Muscle layer of colon (tissue), 2 donors: ENCODE measurements around the gene SOAT2.
A peak's percentile ranks its signal among the peaks of the same experiment; 100 is the strongest.

Source experiments
- H3K27ac ChIP-seq: one replicate; pipeline ENCODE4 v1.7.0; 2013; ENCODE audit warnings: low read depth, mild to moderate bottlenecking, low read length, moderate library complexity
- H3K27me3 ChIP-seq, 2 donors: one replicate each; pipeline ENCODE4 v1.7.0; 2013; ENCODE audit warnings: low read length in 2 of 2, mild to moderate bottlenecking in 2 of 2; ENCODE audit not compliant: insufficient read depth in 2 of 2, control insufficient read depth in 1 of 2
- H3K36me3 ChIP-seq: one replicate; pipeline ENCODE4 v1.7.0; 2013; ENCODE audit warnings: mild to moderate bottlenecking, low read length; ENCODE audit not compliant: insufficient read depth
- H3K4me1 ChIP-seq: one replicate; pipeline ENCODE4 v1.7.0; 2013; ENCODE audit warnings: mild to moderate bottlenecking, low read length; ENCODE audit not compliant: insufficient read depth
- H3K4me3 ChIP-seq, 2 donors: one replicate each; pipeline ENCODE4 v1.7.0; 2013; ENCODE audit warnings: low read length in 2 of 2, low read depth in 1 of 2, mild to moderate bottlenecking in 1 of 2, moderate library complexity in 1 of 2
- H3K9ac ChIP-seq: one replicate; pipeline ENCODE4 v1.7.0; 2013; ENCODE audit warnings: low read length
- H3K9me3 ChIP-seq: one replicate; pipeline ENCODE4 v1.7.0; 2013; ENCODE audit warnings: mild to moderate bottlenecking, low read length
- donor health status: abdominal sarcoma.
- donor health status: Adenocarcinoma of cecum.

The SOAT2 gene

DNA sequence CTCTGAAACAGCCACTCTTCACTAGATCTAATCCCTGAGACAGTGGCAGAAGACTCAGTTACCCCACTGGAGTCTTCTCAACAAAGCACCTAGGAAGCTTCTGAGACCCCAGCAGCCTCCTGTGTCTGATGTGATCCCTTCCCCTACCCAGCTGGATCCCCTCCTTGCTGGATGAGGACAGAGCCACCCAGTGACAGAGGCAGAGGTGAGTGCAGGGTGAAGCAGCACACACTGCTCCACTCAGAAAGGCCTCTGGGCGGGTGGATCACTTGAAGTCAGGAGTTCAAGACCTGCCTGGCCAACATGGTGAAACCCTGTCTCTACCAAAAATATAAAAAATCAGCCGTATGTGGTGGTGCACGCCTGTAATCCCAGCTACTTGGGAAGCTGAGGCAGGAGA is 26.8 kb upstream of the SOAT2 start:
- Histone ChIP-seq H3K27ac (no peak overlapping the region), H3K36me3 (peaks cover 35% of the 10 kb centered on the region), H3K4me1 (peaks cover 33% of the 10 kb centered on the region), H3K9me3 (no peaks in the 10 kb centered on the region), H3K27me3 (no peaks in the 10 kb centered on the region), H3K9ac (no peak overlapping the region), H3K4me3 (no peak overlapping the region)

DNA sequence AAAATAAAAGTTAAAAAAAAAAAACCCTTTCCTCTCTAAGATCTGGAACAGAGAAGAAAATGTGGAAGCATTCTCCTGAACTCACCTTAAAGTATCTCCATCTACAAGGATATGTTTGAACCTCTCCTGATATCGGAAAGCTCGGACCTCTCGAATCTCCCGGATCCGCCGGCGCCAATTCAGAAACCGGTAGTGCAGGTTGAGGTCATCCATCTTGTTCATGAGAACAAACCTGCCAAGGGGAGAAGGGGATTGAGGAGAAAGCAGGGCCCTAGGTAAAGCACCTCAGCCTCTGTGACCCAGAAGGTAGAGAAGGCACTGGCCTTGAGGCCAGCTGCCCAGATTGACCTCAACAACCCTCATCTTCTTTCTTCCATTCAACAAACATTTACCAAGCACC is 26.3 kb upstream of the SOAT2 start:
- Histone ChIP-seq H3K36me3 (peaks cover 35% of the 10 kb centered on the region), H3K4me3 (no peak overlapping the region), H3K27me3 (no peaks in the 10 kb centered on the region), H3K9me3 (no peaks in the 10 kb centered on the region), H3K4me1 (peaks cover 27% of the 10 kb centered on the region), H3K9ac (no peak overlapping the region), H3K27ac (no peak overlapping the region)

DNA sequence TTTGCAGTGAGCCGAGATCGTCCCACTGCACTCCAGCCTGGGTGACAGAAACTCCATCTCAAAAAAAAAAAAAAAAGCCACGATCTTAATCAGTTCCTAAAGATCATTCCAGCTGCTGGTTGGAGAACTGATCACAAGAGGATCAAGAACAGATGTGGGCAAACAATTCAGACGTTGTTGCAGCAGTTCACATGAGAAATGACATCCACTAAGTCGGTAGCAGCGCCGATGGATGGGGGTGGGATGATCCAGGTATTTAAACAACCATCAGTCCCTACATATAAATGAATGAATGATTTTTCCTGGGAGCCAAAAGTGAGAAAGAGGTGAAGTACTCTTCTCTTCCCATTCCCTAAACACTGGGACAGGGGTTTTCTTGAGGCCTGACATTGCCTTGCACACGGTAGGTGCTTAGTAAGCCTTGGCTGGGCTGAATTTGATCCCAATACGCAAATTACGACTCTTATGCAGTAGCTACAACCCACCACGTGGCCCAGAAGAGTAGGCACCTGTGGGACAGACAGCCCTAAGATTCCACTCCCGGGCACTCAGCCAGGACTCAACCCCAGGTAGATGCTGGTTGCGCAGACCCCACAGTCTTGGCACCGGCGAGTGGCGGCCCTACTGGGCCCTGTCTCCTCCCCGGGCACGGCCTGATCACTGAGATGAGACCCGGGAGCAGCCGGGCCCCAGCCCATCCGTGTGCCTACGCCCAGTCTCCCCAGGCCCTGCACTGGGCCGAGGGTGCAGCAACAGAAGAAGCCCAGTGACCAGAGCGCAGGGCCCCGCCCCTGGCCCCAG is 24.7 kb upstream of the SOAT2 start:
- Histone ChIP-seq H3K4me3 (peak overlapping the region; percentile 74 to 84), H3K36me3 (peaks cover 35% of the 10 kb centered on the region), H3K9me3 (no peaks in the 10 kb centered on the region), H3K27me3 (no peaks in the 10 kb centered on the region), H3K9ac (no peak overlapping the region), H3K4me1 (peaks cover 18% of the 10 kb centered on the region), H3K27ac (peak overlapping the region; percentile 89)

DNA sequence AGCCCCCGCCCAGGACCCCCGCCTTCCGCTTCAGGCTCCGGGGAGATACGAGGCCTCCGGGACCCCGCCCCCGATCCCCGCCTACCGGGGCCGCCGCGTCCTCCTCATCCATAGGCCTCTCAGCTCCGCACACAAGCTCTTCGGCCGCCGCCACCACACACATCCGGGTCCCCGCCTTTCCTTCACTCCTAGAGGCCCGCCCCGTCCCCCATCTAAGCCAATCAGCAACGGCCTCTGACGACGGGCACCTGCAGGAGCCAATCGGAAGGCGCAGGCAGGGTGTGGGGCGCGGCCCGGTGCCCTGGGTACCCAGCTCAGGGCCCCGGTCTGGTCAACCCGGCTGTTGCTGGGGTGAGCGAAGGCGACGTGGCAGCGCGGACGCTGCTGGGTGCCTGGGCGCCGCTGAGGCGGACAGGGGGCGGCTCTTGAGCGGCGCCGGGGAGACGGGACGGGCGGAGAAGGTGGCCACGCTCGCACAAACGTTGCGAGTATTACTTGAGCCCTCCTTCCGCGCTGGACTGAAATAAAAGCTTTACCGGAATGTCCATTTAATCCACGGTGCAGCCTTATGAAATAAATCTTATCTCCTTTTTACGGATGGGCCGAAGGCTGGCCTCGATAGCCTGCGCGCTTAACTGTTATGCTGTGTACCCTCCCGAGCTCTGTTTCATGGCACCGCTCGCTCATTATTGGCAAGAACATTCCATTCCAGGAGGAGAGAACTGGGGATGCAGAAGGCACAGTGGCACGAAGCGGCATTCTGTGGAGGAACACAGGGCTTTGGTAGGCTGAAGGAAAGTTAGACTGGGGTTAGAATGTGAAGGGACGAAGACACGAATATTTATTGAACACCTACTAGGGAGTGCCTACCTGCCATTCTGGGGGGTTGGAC is 23.8 kb upstream of the SOAT2 start, which contains the start of gene SPRYD3:
Gene SPRYD3 (minus strand): TSS at position 165 of the 892 bp plus-strand sequence. CDS start 57 bp downstream, at position 108.
- Histone ChIP-seq H3K36me3 (peaks cover 27% of the 10 kb centered on the region), H3K27ac (peak within 1 kb of the TSS; percentile 89), H3K9me3 (no peaks in the 10 kb centered on the region), H3K4me1 (peaks cover 11% of the 10 kb centered on the region), H3K9ac (peak within 1 kb of the TSS; percentile 54), H3K4me3 (peak within 1 kb of the TSS; percentile 74 to 84), H3K27me3 (no peaks in the 10 kb centered on the region)

DNA sequence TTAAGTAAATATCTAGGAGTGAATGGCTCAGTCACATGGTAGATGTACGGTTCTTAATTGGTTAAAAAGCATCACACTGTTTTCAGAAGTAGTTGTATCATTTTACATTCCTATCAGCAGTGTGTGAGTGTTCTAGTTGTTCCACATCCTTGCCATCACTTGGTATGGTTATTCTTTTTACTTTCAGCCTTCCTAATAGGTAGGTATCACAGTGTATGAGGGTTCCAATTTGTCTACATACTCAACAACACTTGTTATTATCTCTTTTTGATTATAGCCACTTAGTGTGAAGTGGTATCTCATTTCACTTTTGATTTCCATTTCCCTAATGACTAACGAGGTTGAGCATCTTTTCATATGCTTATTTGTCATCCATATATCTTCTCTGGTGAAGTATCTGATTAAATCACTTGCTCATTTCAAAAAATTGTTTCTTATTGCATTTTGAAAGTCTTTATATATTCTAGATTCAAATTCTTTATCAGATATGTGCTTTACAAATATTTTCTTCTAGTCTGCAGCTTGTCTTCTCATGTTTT is 20.6 kb upstream of the SOAT2 start:
- Histone ChIP-seq H3K27ac (no peak overlapping the region), H3K36me3 (no peaks in the 10 kb centered on the region), H3K9ac (no peak overlapping the region), H3K9me3 (no peaks in the 10 kb centered on the region), H3K4me1 (peaks cover 8% of the 10 kb centered on the region), H3K27me3 (no peaks in the 10 kb centered on the region), H3K4me3 (no peak overlapping the region)

DNA sequence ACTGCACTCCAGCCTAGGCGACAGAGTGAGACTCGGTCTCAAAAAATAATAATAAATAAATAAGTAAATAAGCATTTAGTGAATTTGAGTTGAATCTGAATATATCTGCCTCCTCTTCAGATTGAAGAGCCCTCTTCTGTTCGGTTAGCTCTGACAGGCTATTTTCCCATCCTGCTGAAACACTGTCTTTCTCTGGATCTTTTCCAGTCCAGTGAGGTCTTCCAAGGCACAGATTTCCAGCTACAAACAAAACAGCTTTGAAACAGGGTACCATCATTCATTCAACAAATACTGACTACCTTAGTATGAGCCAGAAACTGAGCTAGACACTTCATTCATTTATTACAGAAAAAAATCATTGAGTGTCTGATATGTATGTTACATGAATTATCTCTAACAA is 16.9 kb upstream of the SOAT2 start:
- no peaks in the 10 kb centered on the region for H3K36me3 ChIP-seq
- no peak overlapping the region for H3K4me3 ChIP-seq
- no peak overlapping the region for H3K27ac ChIP-seq
- H3K27me3 ChIP-seq, result no peaks in the 10 kb centered on the region
- no peak overlapping the region for H3K9ac ChIP-seq
- H3K4me1 ChIP-seq, result no peaks in the 10 kb centered on the region
- no peaks in the 10 kb centered on the region for H3K9me3 ChIP-seq

DNA sequence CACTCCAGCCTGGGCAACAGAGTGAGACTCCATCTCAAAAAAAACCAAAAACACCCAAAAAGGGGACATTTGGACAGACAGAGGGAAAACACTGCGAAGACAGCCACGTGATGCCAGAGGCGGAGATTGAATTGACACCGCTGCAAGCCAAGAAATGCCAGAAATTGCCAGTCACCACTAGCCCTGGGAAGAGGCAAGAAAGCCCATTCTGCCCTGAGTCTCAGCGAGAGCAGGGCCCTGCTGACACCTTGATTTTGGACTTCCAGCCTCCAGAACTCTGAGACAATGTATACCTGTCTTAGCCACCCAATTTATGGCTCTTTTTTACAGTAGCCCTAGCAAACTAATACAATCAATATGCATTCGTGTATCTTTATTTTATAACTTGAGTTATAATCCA is 13.2 kb upstream of the SOAT2 start:
- no peaks in the 10 kb centered on the region for H3K9me3 ChIP-seq
- H3K9ac ChIP-seq, result no peak overlapping the region
- H3K4me1 ChIP-seq, result no peaks in the 10 kb centered on the region

DNA sequence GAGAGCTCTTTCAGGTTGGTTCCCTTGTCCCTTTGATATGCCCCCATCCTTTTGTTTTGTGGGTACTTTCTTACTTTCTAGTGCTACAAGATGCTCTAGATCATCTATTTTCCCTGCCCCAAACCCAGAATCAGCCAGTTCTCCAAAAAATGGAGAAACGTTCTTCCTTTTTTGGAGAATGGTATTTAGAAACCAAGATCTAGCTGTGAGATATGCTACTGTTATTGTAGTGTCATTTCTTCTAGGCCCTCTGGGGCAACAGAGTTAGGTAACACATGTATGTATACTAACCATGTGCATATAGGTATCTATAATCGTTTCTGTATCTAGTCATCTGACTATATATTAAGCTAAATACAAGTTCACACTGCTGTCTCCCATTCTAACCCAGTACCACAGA is 12.7 kb upstream of the SOAT2 start:
- Histone ChIP-seq H3K9ac (no peak overlapping the region), H3K36me3 (no peaks in the 10 kb centered on the region), H3K4me1 (no peaks in the 10 kb centered on the region), H3K9me3 (no peaks in the 10 kb centered on the region), H3K27ac (no peak overlapping the region), H3K4me3 (no peak overlapping the region), H3K27me3 (no peaks in the 10 kb centered on the region)

More for the DNA sequence above, 13.2 kb upstream of the SOAT2 start:
- Histone ChIP-seq H3K27ac (no peak overlapping the region), H3K27me3 (no peaks in the 10 kb centered on the region), H3K4me3 (no peak overlapping the region), H3K36me3 (no peaks in the 10 kb centered on the region)

DNA sequence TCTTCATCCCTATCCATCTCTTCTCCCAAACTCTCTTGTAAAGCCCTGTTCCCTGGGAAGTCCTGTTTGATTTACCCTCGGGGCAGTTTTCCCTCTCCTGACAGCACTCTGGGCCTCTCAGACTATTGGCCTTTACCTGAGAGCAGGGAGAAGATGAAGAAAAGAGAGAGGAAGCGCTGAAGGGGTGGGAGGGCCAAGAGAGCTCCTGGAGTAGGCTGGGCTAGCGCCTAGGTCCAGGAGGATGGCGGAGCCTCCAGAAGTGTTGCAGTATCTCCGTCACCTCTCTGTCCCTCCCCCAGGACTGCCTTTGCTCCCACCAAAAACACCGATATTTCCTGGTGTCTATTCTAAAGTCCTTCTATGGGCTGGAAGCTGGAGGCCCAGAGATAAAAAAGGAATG is 11.5 kb upstream of the SOAT2 start:
- H3K9me3 ChIP-seq, result no peaks in the 10 kb centered on the region

DNA sequence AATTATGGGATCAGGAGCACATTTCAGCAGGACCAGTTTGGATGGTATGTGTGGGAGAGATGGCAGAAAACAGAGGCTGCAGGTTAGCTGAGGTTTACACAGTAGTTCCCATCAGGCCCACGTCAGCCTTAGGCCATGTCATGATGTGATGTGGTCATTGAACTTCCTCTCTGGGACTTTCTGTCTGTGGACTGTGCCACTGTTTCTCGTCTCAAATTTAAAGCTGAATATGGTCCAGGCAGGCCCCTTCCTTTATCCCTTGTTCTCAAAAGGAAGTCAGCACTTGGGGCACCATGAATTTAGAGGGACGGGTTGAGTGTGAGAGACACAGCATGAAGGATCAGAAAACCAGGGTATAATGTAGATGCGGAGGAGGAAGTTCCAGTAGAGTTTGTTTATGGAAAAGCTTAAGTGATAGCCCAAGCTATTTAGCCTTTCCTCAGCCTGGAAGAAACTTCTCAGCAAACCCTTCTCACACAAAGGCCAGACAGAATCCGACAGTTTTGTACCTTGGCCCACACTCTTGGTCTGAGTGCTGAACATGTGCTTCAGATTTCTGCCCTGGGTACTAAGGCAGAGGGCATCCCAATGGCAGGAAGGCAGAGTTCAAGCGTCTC is 9.4 kb upstream of the SOAT2 start:
- Histone ChIP-seq H3K4me3 (no peak overlapping the region), H3K27me3 (no peaks in the 10 kb centered on the region), H3K27ac (no peak overlapping the region), H3K9me3 (no peaks in the 10 kb centered on the region), H3K4me1 (peaks cover 12% of the 10 kb centered on the region), H3K9ac (no peak overlapping the region), H3K36me3 (no peaks in the 10 kb centered on the region)

More for the DNA sequence above, 11.5 kb upstream of the SOAT2 start:
- Histone ChIP-seq H3K9ac (no peak overlapping the region), H3K27ac (no peak overlapping the region), H3K4me1 (peaks cover under 1% of the 10 kb centered on the region), H3K27me3 (no peaks in the 10 kb centered on the region), H3K4me3 (no peak overlapping the region), H3K36me3 (no peaks in the 10 kb centered on the region)

DNA sequence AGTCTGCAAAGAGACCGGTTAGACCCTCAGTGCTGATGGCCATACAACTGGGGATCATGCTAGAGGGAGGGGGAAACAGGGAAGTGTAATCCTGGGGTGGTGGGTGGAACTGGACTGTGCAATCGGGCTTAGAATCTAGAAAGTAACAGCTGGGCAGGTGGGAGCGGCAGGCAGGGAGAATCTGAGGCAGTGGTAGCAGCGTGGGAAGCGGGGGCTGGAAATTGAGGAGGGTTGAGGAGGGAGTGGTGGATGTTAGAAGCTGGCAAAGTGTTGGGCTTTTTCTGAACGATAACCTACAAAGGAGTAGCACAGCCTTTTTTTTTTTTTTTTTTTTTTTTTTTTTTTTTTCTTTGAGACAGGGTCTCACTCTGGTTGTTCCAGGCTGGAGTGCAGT is 8.9 kb upstream of the SOAT2 start:
- Histone ChIP-seq H3K4me3 (no peak overlapping the region), H3K27ac (no peak overlapping the region), H3K36me3 (no peaks in the 10 kb centered on the region), H3K27me3 (no peaks in the 10 kb centered on the region), H3K9ac (no peak overlapping the region), H3K9me3 (no peaks in the 10 kb centered on the region), H3K4me1 (peaks cover 16% of the 10 kb centered on the region)
